Occipital lobe (tissue), 2 donors: ENCODE results near the gene SYNPO2L. TPM values are rescaled to one million over a fixed set of nuclear protein-coding genes. Genes with fewer than 3 reads are reported as not detected.
"Not testable (repeated sequence)": the region's sequence is repeated elsewhere in the genome, so short reads cannot be mapped to it uniquely, and the experiment has no call there.

Experiments used
- DNase-seq: peaks from one replicate; lab custom pipeline; 2025; lab: John Stamatoyannopoulos, UW
- total RNA-seq: library from RNA; depleted of rRNA; stranded (reverse); fragments of >200 nt; gene quantifications from one replicate; pipeline ENCODE4 v1.2.3, GENCODE V29; 2014

The SYNPO2L gene
- total RNA-seq, 1 donor from 2014 or later = not detected

- DNase-seq = no peak
Observed at GRCh38 chr10:73623056-73623455, 32.8 kb downstream of the SYNPO2L start.

- not testable (repeated sequence) for DNase-seq
Observed at GRCh38 chr10:73620974-73621373, 34.9 kb downstream of the SYNPO2L start.

GRCh38 chr10:73617143-73617542 is 38.7 kb downstream of the SYNPO2L start:
- DNase-seq = not testable (repeated sequence)

- DNase-seq = no peak
Observed at GRCh38 chr10:73614720-73615119, 41.1 kb downstream of the SYNPO2L start.

- no peak for DNase-seq
Observed at GRCh38 chr10:73609116-73609515, 46.7 kb downstream of the SYNPO2L start.

GRCh38 chr10:73601486-73601921 is 54.3 kb downstream of the SYNPO2L start:
- DNase-seq = no peak

- no peak for DNase-seq
Observed at GRCh38 chr10:73597346-73597745, 58.5 kb downstream of the SYNPO2L start.

Other genes with a start within 250 kb of the SYNPO2L start
- 34.3 TPM for gene ANXA7, start 242.0 kb downstream of the SYNPO2L start, total RNA-seq
- gene MSS51, start 222.5 kb downstream of the SYNPO2L start, total RNA-seq = 3.7 TPM
- 122 TPM for gene PPP3CB, start 160.0 kb downstream of the SYNPO2L start, total RNA-seq
- gene USP54, start 64.7 kb downstream of the SYNPO2L start, total RNA-seq = 31.7 TPM
- 0.78 TPM for gene MYOZ1, start 14.6 kb downstream of the SYNPO2L start, total RNA-seq
- 6.6 TPM for gene AGAP5, start 42.1 kb upstream of the SYNPO2L start, total RNA-seq
- gene SEC24C, start 88.3 kb upstream of the SYNPO2L start, total RNA-seq = 44.0 TPM
- 14.5 TPM for gene CHCHD1, start 126.0 kb upstream of the SYNPO2L start, total RNA-seq
- 30.7 TPM for gene ZSWIM8, start 129.6 kb upstream of the SYNPO2L start, total RNA-seq
- gene NDST2, start 155.6 kb upstream of the SYNPO2L start, total RNA-seq = 8.1 TPM
- gene CAMK2G, start 218.5 kb upstream of the SYNPO2L start, total RNA-seq = 64.1 TPM